NCI-H82 treated with DMSO at 0.1 percent for 48 hours (cell line): Measurements from ENCODE around the gene SLC8A2.

Experiments used
- DNase-seq: peaks from one replicate; lab custom pipeline; 2025; ENCODE audit not compliant: unreplicated experiment; lab: John Stamatoyannopoulos, UW

SLC8A2 gene

GRCh38 chr19:47471733-47472457, at the start of gene SLC8A2:
Gene SLC8A2 (minus strand): TSS chr19:47471893. CDS start chr19:47466403, 5,490 bp downstream.
- peak; percentile 69 for DNase-seq

DNA sequence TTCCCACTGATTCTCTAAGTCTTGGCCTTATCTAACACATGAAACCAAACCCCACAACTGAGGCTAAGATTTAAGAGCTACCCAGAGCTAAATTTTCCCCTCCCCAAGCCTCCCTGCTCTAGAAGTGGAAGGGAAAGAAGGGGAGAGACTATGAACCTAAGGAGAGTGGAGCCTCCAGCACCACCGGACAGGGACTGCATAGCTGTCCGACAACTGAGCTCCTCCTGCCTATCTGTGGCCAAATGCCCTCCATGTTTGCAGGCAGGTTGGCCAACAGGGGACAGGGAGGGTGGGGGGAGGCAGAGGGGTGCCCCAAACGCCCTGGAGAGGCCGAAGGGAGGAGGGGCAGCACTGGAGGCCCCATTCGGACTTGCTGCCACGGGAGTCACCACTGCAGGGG, 49.1 kb upstream of the SLC8A2 start:
- DNase-seq: no peak

- DNase-seq: no peak
Measured at GRCh38 chr19:47520343-47520806, 48.7 kb upstream of the SLC8A2 start.

DNA sequence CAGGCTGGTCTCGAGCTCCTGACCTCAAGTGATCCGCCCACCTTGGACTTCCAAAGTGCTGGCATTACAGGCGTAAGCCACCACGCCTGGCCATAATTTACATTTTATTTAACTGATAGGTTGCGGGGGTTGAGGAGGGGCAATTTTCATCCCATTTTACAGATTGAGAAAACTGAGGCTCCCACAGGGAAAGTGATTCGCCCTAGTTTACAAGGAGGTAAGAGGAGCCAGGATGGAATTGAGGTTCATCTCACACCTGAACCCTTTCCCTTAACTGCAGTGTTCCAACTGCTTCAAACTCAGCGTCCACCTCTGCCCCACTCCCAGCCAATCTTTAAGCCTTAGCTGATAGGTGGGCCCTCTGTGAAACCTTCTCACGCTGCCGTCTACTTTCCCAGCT, 47.2 kb upstream of the SLC8A2 start:
- DNase-seq: no peak

- no peak for DNase-seq
Measured at GRCh38 chr19:47518139-47518538, 46.4 kb upstream of the SLC8A2 start.

- DNase-seq: peak; percentile 100
Measured at GRCh38 chr19:47514869-47515588, 43.3 kb upstream of the SLC8A2 start, which contains the start of gene NAPA. Gene NAPA (minus strand): TSS chr19:47515063. CDS start chr19:47514940, 123 bp downstream.

- no peak for DNase-seq
Measured at GRCh38 chr19:47514151-47514868, 42.6 kb upstream of the SLC8A2 start.

DNA sequence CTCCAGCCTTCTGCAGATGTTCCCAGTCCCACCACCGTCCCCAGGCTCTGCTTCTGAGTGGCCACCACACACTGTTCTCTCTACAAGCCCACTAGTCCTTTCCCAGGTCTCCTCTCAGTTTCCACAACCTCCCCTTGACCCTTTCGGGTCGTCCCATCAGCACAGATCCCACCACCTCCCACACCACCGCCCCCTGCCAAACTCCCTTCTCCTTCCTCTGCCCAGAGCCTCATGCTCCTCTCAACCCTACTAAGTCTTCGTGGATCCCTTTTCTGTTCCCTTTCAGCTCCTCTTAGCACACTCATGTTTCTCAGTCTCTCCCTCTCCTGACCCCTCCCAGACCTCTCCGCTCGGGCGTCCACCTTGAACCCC, 41.2 kb upstream of the SLC8A2 start:
- DNase-seq: no peak

DNA sequence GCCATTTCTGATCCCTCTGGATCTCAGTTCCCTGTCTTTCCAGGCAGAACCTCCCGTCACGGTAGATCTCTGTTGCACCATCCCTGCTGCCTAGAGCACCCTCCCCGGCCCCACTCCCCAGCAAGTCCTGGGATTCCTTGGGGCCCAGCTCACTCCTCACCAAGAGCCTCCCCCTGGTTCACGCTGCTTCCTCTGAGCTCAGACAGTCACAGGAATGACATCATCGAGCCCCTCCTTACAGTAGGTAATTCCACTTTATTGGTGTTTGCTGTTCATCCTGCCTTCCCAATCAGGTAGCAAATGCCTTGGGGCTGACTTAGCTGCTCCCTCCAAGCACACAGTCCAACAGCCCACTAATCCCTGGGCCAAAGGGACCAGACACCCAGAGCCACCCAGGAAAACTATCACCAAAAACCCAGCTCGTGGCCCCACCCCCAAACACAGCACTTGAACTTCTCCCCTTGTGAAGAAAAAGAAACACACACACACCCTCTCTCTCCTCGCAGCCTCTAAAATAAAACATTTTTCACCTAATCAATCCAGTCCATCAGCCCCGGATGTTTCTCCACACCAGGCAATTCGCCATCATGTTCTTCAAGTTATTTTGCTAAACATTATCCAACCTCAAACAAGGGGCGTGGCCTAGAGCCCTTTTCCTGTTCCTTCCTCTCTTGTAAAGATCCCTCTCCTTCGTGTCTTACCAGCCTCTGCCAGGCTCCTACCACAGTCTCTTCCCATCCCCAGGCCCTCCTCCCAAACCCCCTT, 40.7 kb upstream of the SLC8A2 start:
- peak; percentile 28 for DNase-seq

DNA sequence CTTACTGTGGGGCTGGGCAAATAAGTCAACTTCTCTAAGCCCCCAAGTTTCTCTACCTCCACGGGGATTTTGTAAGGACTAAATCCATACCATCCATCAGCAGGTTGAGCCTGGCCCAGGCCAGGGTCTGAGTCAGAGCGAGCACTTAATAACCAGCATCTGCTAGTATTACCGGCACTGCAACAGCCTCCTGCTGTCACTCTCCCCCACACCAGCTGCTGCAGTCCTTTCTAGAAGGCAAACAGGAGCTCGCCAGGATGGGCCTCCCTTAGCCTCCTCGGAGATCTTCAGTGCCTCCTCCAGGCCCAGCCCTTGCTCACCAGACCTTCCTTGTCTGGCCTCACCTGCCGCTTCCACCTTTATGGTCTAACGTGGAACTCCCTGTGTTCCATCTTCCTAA, 40.0 kb upstream of the SLC8A2 start:
- peak; percentile 85 for DNase-seq

GRCh38 chr19:47511128-47511517, 39.4 kb upstream of the SLC8A2 start:
- DNase-seq: no peak

GRCh38 chr19:47510516-47511127, 38.9 kb upstream of the SLC8A2 start:
- no peak for DNase-seq

DNA sequence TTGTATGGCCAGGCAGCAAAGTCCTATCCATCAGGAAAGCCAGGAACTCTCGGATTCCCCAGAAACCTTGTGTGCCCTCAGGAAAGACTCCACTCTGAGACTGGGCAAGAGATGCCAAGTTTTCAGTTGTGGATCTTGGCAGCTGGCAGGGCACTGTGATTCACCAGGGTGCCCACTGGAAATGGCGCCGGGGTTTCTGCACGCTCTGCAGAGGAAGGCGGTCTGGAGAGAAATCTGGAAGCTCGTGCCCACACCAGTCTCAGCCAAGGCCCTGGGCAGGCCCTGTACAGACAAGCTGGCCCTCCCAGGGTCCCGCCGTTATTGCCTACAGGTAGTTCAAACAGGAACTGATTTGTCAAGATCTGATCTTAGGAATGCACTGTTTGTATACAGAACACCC, 38.3 kb upstream of the SLC8A2 start:
- no peak for DNase-seq

DNA sequence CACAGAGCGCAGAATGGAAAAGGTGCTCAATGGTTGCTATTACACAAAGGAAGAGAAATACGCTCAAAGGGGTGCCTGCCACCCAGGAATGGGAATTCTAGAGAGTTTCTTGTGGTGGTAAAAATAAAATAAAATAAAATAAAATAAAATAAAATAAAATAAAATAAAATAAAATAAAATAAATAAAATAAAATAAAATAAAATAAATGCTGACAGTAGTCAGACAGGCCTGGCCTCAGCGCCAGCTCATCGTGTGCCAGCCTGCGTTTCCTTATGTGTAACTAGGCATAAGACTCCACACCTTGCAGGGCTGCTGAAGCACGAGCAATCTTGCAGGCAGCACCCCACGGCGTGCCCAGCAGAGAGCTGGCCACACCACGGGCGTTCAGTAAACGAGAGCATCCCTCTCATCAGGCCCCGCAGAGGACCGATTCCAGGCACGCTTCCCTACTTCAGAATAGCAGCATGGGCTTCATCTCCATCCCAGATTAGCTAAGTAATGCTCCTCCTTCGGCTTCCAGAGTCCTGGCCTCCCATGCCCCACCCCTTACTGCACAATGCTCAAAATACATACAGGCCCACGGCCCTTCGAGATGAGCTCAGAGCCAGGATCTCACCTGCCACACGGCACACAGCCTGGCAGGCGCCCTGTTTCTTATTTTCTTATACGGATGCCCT, 37.6 kb upstream of the SLC8A2 start:
- DNase-seq: no peak

- no peak for DNase-seq
Measured at GRCh38 chr19:47508721-47509120, 37.0 kb upstream of the SLC8A2 start.

- no peak for DNase-seq
Measured at GRCh38 chr19:47507924-47508553, 36.3 kb upstream of the SLC8A2 start.

GRCh38 chr19:47507012-47507411, 35.3 kb upstream of the SLC8A2 start:
- no peak for DNase-seq

- DNase-seq: no peak
Measured at GRCh38 chr19:47506459-47506858, 34.8 kb upstream of the SLC8A2 start.

GRCh38 chr19:47505506-47505905, 33.8 kb upstream of the SLC8A2 start:
- no peak for DNase-seq

GRCh38 chr19:47503826-47504150, 32.1 kb upstream of the SLC8A2 start:
- no peak for DNase-seq
